HG03066 (cell line): ENCODE results near the gene PMPCA.

ENCODE experiments used
- ATAC-seq: cut with Tn5 transposase; IDR thresholded peaks from one replicate; pipeline ENCODE4 v1.9.1; 2021; ENCODE audit warnings: low read depth; ENCODE audit not compliant: unreplicated experiment

The PMPCA gene

DNA sequence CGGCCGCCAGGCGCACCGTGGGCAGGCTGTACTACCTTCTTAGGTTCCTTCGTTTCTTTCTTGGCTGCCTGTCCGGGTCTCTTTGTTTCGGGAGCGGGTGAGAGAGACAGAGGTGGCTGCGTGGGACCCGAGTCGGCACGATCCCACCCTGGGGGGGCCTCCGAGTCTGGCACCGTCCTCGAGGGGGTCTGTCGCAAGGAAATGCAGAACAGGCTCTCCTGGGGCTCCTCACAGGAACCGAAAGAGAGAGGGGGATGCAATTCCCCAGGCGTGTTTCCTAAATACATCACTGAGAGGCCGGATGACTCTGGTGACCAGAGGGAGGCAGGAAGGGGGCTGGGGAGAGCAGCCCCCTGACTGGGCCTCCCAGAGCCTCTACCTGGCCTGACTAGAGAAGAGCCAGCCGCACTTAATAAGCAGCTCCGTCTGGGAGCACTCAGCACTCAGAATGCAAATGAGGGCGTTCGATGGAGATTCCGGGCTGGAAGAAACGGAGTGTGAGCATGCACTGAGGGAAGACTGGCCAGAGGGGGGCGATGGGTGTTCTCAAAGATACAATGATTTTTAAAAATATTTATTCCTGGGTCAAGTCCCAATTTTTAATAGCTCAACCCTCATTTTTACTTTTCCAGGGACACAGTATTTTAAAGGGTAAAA is 40.9 kb downstream of the PMPCA start:
- no peak for ATAC-seq

DNA sequence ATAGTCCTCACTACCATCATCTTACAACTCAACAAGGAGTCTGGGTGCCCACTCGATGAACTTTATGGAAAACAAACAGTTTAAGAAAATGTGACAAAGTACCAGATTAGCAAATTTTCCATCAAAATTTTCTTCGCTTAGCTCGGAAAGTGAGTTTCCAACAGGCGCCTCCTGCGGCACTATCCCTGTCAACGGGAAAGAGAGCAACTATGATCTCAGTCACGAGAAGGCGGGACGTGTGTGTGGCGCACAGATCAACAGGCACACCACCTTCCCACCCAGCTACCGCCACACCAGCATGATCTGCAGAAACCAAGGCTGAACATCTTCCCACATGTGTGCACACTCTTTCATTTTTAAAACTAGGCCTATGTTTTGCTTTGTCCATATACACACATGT is 42.9 kb downstream of the PMPCA start:
- ATAC-seq = no peak

DNA sequence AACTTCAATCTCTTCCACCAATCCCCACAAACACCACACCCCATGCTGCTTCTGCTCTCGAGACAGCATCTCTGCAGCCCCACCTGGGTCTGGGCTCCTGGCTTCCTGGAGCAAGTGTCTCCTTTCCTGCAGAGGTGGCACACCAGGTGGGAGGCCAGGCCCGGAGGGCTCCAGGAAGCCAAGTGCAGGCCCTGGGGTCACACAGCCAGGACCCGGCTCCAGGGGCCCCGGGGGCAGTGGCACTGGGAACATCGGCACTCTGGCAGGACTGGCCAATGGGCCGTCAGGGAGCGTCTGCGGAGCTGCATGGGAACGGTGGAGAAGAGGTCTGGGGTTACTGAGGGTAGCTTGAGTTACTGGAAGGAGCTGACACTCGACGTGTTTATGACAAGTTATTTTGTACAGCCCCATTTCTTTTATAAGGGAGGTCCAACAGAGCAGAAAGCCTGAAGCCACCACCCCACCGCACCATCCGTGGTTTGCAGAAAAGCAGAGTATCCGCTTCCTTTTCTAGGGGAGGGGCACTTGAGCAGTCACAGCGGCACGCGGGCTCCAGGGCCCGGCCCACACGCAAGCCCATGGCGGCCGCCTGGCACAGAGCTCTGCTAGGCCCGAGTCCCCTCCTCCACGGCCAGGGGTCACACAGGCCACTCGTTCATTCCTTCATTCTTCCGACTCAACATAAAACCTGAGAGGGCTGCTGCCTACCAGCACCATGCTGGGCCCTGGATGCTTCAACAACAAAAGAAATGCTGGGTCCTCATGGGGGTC is 43.8 kb downstream of the PMPCA start:
- no peak for ATAC-seq

DNA sequence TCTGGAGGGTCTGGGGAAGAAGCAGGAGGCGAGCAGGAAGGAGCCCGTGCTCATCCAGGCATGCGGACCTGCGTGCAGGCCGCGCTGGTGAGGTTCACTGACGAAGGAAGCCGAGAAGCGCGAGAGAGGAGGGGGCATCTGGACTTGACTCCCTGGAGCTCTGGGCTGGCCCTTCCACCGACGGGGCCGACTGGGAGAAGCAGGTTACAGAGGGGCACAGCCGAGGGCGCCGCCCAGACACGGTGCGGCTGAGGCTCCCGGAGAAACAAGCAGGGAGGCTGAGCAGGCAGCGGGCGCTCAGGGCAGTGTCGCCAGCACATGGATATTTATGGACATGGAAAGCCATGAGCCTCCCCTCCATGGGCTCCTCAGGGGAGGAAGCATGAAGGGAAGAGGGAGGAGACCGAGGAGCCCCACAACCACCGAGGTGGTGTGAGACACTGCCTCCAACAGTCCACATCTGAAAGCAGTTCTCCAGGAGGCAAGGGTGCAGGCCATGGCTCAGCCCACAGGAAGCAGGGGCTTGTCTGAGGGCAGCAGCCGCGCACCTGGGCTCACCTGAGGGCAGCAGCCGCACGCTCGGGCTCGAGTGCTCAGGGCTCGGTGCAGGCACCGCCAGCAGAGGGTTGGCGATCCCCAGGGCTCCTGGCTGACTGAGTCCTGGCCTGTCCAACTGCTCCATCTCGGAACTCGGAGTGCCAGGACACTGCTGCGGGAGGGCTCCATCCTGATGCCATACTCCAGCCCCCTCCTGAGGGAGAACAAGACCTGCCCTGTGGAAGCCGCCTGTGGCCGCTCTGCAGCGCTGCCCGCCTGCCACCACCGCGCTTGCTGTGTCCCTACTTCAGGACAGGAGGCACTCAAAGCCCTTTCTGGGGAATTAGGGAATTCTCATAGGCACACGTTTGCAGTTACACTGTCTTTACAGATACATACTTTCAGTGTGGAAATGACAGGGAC is 44.9 kb downstream of the PMPCA start:
- ATAC-seq = no peak

DNA sequence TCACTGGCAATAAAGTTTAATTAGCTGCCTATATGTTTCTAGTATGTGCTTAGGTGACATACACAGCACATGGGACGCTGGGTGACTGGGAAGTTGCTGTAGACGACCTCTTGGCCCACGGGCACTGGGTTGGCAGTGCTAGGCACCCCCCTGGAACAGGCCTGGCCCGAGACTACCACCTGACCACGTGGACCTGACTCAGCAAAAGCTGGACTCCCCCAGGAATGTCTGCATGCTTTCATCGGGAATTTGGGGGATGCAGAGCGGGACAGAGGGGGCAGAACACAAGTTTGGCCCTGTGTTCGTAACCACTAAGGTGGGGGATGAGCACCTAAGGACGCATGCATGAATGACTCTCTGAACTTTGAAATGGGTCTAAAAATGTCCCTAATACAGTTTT is 45.8 kb downstream of the PMPCA start:
- ATAC-seq = no peak

DNA sequence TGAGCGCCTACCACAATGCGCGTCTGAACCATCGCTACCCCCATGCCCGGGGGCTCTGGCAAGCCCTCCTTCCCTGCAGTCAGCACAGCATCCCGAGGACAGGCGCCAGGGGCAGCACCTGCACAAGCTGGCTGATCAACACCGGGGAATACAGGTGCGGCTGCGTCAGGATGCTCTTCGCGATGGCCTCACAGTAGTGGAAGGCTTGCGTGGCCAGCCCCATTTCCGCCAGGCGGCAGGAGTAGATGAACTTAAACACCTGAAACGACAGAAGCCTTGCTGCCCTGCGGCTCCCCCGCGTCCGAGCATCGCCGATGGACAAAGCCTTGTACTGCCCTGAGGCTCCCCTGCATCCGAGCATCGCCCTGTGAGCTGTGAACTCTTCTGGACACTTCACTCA is 46.9 kb downstream of the PMPCA start:
- ATAC-seq = no peak

DNA sequence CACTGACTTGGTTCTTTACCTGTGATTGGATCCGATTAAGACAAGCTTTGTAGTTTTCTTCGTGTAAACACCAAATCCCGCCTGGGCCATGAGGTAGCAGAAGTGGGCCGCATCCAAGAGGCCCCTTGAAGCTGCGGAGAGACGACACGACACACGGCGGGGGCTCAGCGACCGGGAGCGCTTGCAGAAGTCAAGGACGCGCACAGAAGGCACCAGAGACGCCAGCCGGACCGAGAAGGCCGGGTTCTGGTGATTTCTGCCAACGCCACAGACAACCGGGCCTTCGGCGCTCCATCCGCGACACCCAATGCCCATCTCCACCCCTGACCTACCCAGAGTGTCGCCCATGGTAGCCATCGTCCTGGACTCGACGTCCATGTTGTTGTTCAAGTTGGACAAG is 49.0 kb downstream of the PMPCA start:
- ATAC-seq = no peak

DNA sequence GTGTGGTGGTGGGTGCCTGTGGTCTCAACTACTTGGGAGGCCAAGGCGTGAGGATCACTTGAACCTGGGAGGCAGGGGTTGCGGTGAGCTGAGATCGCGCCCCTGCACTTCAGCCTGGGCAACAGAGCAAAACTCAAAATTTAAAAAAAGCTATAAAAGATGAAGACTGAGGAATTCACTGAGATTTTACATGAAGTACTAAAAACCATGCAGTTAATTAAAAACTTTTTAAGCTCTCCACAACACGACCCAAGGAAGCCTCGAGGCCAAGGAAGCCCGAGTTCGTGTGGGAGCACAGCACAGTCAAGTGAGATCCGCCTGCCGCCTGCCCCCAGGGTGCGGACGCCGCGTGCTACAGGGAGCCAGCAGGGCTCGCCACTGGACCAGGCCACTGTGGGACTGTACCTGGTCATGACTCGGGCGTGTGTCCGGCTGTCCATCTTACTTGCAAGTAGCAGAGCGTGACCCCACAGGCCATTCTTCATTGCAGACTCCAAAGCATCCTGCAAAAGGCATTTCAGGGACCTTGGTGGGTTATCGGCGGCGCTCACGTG is 50.4 kb downstream of the PMPCA start:
- no peak for ATAC-seq

DNA sequence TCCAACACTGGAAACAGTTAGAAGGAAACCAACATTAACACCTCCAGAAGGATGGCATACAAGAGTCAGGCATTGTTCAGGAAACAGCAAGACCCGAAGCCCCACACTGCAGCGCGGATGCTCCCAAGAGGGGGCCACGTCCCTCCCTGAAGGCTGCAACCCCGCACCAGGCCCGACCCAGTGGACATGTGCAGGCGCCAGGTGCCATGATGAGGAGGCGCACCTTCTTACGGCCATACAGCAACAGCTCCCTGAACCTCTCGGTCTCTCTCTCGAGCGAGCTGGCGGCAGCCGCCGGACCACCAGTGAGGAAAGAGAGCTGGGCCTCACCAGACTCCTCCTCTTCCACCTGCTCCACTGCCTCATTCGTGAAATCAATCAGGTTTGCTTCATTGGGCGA is 52.2 kb downstream of the PMPCA start:
- ATAC-seq = no peak

DNA sequence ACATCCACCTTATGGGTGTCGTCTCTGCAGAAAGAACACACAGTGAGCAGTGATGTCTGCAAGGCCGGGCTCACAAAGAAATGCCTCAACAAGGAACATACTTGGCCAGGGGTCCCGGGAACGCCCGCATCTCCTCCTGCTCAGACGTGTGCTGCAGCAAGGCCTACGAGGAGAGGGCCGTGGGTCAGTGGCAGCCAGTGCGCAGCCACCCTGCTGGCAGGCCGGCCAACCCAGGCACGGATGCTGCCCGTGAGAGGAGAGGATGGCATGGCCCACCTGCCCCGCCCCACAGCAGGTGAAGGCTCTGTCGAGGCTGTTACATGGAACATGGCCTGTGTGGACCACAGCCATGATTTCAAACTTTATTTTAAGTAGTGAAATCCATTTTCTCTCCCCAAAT is 53.1 kb downstream of the PMPCA start:
- ATAC-seq = no peak

DNA sequence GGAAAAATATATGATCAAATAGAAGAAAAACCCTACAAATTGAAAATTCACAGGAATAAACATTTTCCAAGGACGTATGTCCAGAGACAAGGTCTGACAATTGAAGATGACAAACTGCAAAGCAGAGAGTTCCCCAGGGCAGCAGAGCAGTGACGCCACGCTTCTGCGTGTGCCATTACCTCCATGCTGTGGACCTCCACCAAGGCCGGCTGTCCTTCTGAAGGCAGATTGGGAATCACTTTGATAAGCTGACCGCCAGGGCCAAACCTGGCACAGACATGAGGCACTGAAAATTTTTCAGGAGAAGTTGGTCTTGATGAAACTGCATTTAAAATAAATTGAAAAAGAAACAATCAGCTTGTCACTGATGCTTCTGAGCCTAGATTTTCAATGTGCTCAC is 53.8 kb downstream of the PMPCA start:
- no peak for ATAC-seq

DNA sequence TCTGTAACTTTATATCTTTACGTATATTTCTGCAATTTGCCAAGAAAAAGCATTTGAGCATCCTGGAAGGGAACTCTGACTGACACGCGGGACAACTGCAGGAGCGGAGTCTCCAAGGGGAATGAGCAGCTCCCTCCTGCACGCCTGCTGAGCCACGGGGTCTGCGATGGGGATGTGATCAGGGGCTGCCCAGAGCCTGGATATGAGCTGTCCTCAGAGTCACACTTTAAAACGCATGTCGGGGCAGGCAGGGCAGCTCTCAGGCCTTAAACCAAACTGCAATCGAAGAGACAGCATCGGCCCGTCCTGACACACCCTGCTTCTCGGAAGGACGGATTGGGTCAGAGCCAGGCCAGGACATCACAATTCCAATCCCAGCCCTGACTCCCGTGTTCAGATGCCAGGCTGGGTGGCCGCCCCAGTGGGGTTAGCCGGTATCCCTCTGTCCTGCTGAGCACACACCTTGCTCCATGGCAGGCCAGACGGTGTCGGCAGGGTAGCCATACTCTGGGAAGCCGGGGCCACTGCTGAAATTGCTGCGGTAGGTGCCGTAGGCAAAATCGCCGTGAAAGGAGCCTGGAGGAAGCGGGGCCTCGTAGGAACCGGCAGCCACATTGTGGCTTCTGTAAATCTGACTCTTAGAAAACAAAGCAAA is 55.2 kb downstream of the PMPCA start:
- ATAC-seq = no peak

DNA sequence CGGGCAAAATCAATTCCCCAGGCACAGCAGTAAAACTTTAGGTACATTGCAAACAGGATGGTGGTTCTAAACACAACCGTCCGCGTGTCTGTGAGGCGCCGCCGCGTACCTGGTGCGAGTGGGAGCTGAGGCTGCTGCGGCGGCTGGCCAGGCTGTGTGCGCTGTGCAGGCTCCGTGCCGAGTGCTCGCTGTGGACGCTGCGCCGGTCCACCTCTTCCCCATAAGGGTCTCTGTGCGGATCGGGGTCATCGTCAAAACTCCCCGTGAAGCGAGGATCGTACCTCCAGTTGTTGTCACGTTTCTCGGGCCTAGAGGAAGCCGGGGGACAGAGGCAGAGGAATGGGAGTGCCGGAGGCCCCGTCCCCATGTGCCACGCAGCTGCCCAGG is 55.7 kb downstream of the PMPCA start:
- no peak for ATAC-seq

DNA sequence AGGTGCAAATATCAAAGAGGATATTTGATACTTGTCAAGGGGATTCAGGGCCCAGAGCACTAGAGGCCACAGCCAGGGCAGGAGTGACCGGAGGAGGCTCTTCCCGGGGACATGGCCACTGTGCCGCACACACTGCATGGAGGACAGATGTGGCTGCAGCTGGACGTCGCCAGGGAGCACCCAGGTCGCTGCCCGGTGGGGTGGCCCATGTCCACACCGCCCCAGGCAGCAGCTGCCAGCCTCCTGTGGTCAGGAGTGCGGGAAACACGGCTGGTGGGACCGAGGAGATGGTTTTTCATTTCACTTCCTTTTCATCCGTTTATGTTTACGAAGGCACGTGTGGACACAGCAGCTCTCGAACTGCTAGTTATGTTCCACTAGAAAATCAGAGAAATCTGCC is 57.3 kb downstream of the PMPCA start:
- no peak for ATAC-seq

DNA sequence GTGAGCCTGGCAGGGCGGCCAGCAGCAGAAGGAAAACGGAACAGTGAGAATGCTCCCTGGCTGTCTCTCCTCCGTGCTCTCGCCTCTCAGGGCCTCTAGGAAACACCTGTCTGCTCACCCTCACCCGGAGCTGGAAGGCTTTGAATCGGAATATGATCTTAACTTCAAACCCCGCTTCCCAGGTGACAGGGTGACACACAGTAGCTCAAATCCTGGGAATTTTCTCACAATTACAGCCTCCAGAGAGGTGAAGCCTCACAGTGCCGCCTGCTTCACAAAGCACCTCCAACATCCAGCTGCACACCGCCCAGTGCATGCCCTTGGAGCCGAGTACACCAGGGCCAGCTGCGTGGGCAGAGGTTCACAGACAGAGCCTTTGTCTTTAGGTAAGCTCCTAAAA is 59.9 kb downstream of the PMPCA start:
- ATAC-seq = no peak

DNA sequence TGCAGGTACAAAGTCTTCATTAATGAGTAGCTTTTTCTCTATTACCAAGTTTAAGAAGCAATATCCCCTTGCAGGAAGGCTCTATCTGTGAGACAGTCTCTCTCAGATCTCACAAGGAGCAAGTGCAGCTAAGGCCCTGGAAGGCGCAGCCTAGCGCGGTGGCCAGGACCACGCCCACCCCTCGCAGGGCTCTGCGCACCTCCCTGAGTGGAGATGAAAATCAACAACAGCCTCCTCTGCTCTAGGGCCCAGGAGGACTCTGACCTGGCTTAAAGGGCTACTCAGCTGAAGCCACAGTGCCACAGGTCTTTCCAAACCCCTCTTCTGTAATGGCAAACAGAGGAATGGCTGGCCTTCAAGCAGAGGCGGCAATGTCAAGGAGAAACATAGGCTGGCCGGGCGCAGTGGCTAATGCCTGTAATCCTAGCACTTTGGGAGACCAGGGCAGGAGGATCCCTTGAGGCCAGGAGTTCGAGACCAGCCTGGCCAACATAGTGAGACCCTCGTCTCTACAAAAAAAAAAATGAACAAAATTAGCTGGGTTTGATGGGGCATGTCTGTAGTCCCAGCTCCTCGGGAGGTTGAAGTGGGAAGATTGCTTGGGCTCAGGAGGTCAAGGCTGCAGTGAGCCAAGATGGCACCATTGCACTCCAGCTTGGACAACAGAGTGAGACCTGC is 60.5 kb downstream of the PMPCA start:
- no peak for ATAC-seq

DNA sequence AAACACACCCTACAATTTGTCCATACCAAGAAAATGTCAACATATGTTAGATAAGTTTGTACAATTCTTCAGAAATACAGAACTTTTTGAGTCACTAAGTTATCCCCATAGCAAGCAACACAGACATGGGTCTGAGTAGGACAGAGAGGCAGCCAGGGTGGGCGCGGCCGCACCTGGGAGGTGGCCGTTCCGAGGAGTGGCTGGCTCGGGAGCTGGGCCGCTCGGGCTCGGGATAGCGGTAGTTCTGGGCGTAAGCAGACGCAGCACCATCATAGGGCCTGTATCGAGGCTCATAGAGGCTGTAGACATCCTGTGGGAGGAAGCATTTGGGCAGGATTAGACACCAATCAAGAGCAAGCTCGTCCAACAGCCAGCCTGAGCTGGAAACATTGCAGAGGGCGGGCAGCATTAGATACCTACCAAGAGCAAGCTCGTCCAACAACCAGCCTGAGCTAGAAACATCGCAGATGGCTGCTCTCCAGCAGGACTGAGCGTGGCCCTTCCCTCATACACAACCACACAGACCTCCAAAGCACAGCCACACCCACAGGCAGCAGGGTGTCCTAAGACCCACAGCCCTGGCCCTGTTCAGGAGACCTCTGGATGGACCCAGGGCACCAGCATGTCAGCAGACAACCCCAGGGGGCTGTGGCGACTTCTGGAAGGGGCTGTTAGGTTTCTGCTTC is 61.5 kb downstream of the PMPCA start:
- no peak for ATAC-seq

DNA sequence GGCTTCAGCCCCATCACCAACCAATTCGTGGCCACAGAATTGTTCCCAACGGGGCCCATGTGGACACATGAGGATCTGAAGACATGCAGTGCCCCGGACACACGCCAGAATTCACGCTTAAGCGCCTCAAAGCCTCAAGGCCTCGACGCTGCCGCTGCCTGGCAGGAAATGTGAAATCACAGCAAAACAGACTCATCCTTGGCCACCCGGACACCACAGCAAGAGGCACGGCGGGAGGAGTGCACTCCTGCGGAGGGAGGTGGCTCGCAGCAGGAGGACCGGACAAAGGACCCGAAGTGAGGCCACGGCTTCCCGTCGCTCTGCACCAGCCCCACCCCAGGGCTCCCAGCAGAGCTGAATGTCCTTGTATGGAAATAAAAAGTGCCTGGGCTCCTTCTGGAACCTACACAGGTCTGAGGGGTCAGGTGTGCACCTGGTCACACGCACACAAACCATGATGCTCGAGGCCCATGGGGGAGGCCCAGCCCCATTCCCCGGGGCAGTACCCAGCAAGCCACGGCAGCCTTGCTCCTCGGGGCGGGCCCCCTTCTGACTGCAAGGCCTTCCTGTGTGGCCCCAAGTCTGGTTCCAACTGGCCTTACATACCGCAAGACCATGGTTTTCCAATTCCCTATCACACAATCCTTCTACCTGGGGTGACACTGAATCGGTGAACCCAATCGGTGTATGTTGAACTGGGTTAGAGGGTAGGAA is 62.3 kb downstream of the PMPCA start:
- no peak for ATAC-seq

DNA sequence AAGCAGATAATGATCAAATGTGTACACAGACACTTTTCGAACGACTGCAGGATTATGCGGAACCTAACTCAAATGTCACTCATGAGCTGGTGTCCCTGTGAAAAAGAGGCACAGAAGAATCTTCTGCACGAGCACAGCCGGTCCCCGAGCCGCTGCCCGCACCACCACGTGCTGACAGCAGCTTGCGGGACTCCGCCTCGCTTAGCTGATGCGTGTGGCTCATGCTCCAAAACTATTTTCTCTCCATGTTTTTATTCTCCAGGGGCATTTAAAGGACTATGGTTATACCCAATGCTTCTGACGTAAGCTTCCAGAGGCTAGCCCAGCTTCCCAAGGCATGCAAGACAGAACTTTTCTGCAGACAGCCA is 62.9 kb downstream of the PMPCA start:
- ATAC-seq = no peak
